GM23338 (cell line): Measurements from ENCODE around the gene ARRDC1. TPM values are rescaled to one million over a fixed set of nuclear protein-coding genes. Genes with fewer than 3 reads are reported as not detected.

ENCODE experiments used
- ATAC-seq: fragments of 200-7000 bp; cut with Tn5 transposase; 3 replicates; pipeline ENCODE4 v1.9.1; 2020
- DNase-seq: peaks from one replicate; pipeline ENCODE4 v3.0.0-alpha.2; 2015; ENCODE audit warnings: low spot score
- H2AFZ ChIP-seq: fragments of 200-600 bp; sonication (generic); 2 replicates; pipeline ENCODE4 v1.8.0; 2016; ENCODE audit warnings: antibody characterized with exemption, mild to moderate bottlenecking, moderate library complexity
- H3F3A ChIP-seq: fragments of 200-600 bp; sonication (generic); replicated peaks from 2 replicates; pipeline ENCODE4 v1.8.0; 2017; ENCODE audit warnings: antibody characterized with exemption, mixed run types, low read depth
- H3K27ac ChIP-seq: fragments of 200-600 bp; sonication (generic); 2 replicates; pipeline ENCODE4 v1.6.1; 2016; ENCODE audit warnings: low read depth
- H3K27me3 ChIP-seq: fragments of 200-600 bp; sonication (generic); 2 replicates; pipeline ENCODE4 v1.8.0; 2016; ENCODE audit warnings: mild to moderate bottlenecking, mixed run types, moderate library complexity; ENCODE audit not compliant: insufficient read depth
- H3K36me3 ChIP-seq: fragments of 200-600 bp; sonication (generic); 2 replicates; pipeline ENCODE4 v1.8.0; 2016; ENCODE audit warnings: mild to moderate bottlenecking; ENCODE audit not compliant: insufficient read depth
- H3K4me1 ChIP-seq: fragments of 200-600 bp; sonication (generic); 2 replicates; pipeline ENCODE4 v1.8.0; 2016; ENCODE audit warnings: mild to moderate bottlenecking, moderate library complexity; ENCODE audit not compliant: insufficient read depth
- H3K4me2 ChIP-seq: fragments of 200-600 bp; sonication (generic); 2 replicates; pipeline ENCODE4 v1.7.1; 2017; ENCODE audit warnings: mixed run types
- H3K4me3 ChIP-seq: fragments of 200-600 bp; sonication (generic); 2 replicates; pipeline ENCODE4 v1.6.1; 2016; ENCODE audit warnings: mixed run types
- H3K79me2 ChIP-seq: fragments of 200-600 bp; sonication (generic); replicated peaks from 2 replicates; pipeline ENCODE4 v1.8.0; 2017; ENCODE audit warnings: mild to moderate bottlenecking; ENCODE audit not compliant: insufficient read depth
- H3K9me2 ChIP-seq: fragments of 200-600 bp; sonication (generic); 2 replicates; pipeline ENCODE4 v1.8.0; 2017; ENCODE audit not compliant: insufficient read depth
- H4K20me1 ChIP-seq: fragments of 200-600 bp; sonication (generic); replicated peaks from 2 replicates; pipeline ENCODE4 v1.8.0; 2017; ENCODE audit warnings: mild to moderate bottlenecking; ENCODE audit not compliant: insufficient read depth
- H3K27ac Mint-ChIP-seq: 2 replicates; pipeline ENCODE4 v1.8.0; 2020; ENCODE audit warnings: inconsistent platforms, mild to moderate bottlenecking, moderate library complexity, mixed read lengths
- H3K27me3 Mint-ChIP-seq: 3 replicates; pipeline ENCODE4 v1.8.0; 2022; ENCODE audit warnings: low read depth, mild to moderate bottlenecking, moderate library complexity, mixed read lengths, inconsistent platforms; ENCODE audit not compliant: insufficient read depth, poor library complexity
- H3K36me3 Mint-ChIP-seq: 3 replicates; pipeline ENCODE4 v1.8.0; 2021; ENCODE audit warnings: low read depth, mild to moderate bottlenecking, inconsistent platforms, moderate library complexity, mixed read lengths
- H3K4me1 Mint-ChIP-seq: 3 replicates; pipeline ENCODE4 v1.8.0; 2020; ENCODE audit warnings: mild to moderate bottlenecking, inconsistent platforms, mixed read lengths
- H3K4me3 Mint-ChIP-seq: 3 replicates; pipeline ENCODE4 v1.8.0; 2021; ENCODE audit warnings: moderate library complexity, mild to moderate bottlenecking, inconsistent platforms, mixed read lengths
- H3K9me3 Mint-ChIP-seq: 3 replicates; pipeline ENCODE4 v1.8.0; 2020; ENCODE audit warnings: moderate library complexity, mild to moderate bottlenecking, inconsistent platforms, mixed read lengths
- CREB1 ChIP-seq: fragments of 250-450 bp; sonication (Bioruptor Pico); IDR thresholded peaks from 2 replicates; pipeline ENCODE4 v1.5.0; 2020; ENCODE audit warnings: low read depth, mild to moderate bottlenecking, moderate library complexity
- EZH2 ChIP-seq: fragments of 200-600 bp; sonication (generic); IDR thresholded peaks from one replicate; pipeline ENCODE4 v1.8.0; 2017; ENCODE audit warnings: antibody characterized with exemption, mild to moderate bottlenecking, low read depth; ENCODE audit not compliant: unreplicated experiment
- EZH2phosphoT487 ChIP-seq: fragments of 200-600 bp; sonication (generic); IDR thresholded peaks from one replicate; pipeline ENCODE4 v1.8.1; 2018; ENCODE audit warnings: antibody characterized with exemption; ENCODE audit not compliant: unreplicated experiment
- JUNB ChIP-seq: IDR thresholded peaks from one replicate; pipeline ENCODE4 v1.6.1; 2016; ENCODE audit warnings: antibody characterized with exemption; ENCODE audit not compliant: unreplicated experiment
- NANOG ChIP-seq: IDR thresholded peaks from 2 replicates; pipeline ENCODE4 v1.6.1; 2016; ENCODE audit warnings: antibody characterized with exemption, borderline replicate concordance
- POLR2AphosphoS5 ChIP-seq: IDR thresholded peaks from 2 replicates; pipeline ENCODE4 v1.6.1; 2016; ENCODE audit warnings: antibody characterized with exemption, low read depth
- STAT1 ChIP-seq: IDR thresholded peaks from one replicate; pipeline ENCODE4 v1.6.1; 2016; ENCODE audit warnings: antibody characterized with exemption; ENCODE audit not compliant: unreplicated experiment
- ZNF114 ChIP-seq: fragments of 250-450 bp; sonication (Bioruptor Pico); IDR thresholded peaks from 2 replicates; pipeline ENCODE4 v1.5.0; 2020; ENCODE audit warnings: mild to moderate bottlenecking, moderate library complexity
- ZNF331 ChIP-seq: fragments of 250-450 bp; sonication (Bioruptor Pico); IDR thresholded peaks from 2 replicates; pipeline ENCODE4 v1.5.0; 2020; ENCODE audit warnings: low read depth, mild to moderate bottlenecking, moderate library complexity
- polyA plus RNA-seq: library from polyadenylated mRNA; unstranded; fragments of >200 nt; fragmentation: Nextera tagmentation; extraction: Ambion mirVana; gene quantifications from 2 replicates; pipeline ENCODE4 v1.2.1, GENCODE V29; 2016
- total RNA-seq: library from RNA; depleted of rRNA; stranded (reverse); fragments of >200 nt; shearing (Covaris generic); gene quantifications from 2 replicates; pipeline ENCODE4 v1.2.3, GENCODE V29; 2014
- TF ChIP-seq, protein P1 (sequence below): IDR thresholded peaks from one replicate; pipeline ENCODE4 v1.6.1; 2018; ENCODE audit warnings: antibody characterized with exemption; ENCODE audit not compliant: unreplicated experiment
- TF ChIP-seq, protein P2 (sequence below): IDR thresholded peaks from 2 replicates; pipeline ENCODE4 v1.6.1; 2016; ENCODE audit warnings: antibody characterized with exemption
- TF ChIP-seq, protein P3 (sequence below), 2 experiments: fragments of 200-600 bp in 1 of 2; sonication (generic) in 1 of 2; conservative IDR thresholded peaks; 2 replicates each; pipeline versions ENCODE4 v1.5.1 to v1.6.1; 2016 to 2017; ENCODE audit warnings: antibody characterized with exemption in 2 of 2, low read depth in 2 of 2, mild to moderate bottlenecking in 2 of 2, moderate library complexity in 1 of 2
- TF ChIP-seq, protein P4 (sequence below): fragments of 250-450 bp; sonication (Bioruptor Pico); IDR thresholded peaks from 2 replicates; pipeline ENCODE4 v1.5.0; 2020; ENCODE audit warnings: mild to moderate bottlenecking, moderate library complexity

Gene ARRDC1
- total and polyA plus RNA-seq, 2 experiments from 2014 or later: 36.6 to 63.8 TPM

DNA sequence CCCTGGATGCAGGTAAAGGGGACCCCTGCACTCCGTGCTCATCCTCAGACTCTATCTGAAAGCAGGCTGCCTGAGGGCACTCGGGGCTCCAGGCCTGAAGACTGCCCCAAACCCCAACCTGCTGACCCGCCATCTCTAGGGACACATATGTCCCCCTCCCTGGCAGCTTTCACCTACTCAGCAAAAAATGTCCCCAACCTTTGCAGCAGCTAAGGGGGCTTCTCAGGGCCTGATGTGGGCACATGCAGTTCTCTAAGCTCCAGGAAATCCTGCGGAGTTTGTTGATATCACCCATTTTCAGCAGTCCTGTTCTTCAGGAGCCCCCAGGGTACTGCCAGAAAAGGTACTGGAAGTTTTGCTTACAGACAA lies 24.5 kb upstream of the ARRDC1 start:
- H3K4me1 Mint-ChIP-seq: peaks cover 31% of the 10 kb centered on the region
- Histone ChIP-seq H3K4me1 (peaks cover 20% of the 10 kb centered on the region), H3K36me3 (peaks cover 10% of the 10 kb centered on the region; the same call in 1 of the 2 replicates), H4K20me1 (peaks cover 15% of the 10 kb centered on the region), H3K27me3 (no peaks in the 10 kb centered on the region), H3K27ac (no peak overlapping the region), H3K4me2 (no peak overlapping the region), H2AFZ (no peak overlapping the region), H3K79me2 (peaks cover 35% of the 10 kb centered on the region), H3K4me3 (no peak overlapping the region), H3K9me2 (no peaks in the 10 kb centered on the region), H3F3A (peaks cover 24% of the 10 kb centered on the region; the same call in 1 of the 2 replicates)
- DNase-seq (no peak), ATAC-seq (no peak)
- no peak overlapping the region for H3K4me3 Mint-ChIP-seq
- no peaks in the 10 kb centered on the region for H3K9me3 Mint-ChIP-seq
- TF ChIP-seq ZNF331 (CRISPR knock-in tag) (no peak), JUNB (no peak), STAT1 (no peak), POLR2AphosphoS5 (no peak), ZNF114 (no peak), NANOG (no peak), EZH2phosphoT487 (no peak), EZH2 (no peak), CREB1 (no peak)
- TF ChIP-seq, protein P1, sequence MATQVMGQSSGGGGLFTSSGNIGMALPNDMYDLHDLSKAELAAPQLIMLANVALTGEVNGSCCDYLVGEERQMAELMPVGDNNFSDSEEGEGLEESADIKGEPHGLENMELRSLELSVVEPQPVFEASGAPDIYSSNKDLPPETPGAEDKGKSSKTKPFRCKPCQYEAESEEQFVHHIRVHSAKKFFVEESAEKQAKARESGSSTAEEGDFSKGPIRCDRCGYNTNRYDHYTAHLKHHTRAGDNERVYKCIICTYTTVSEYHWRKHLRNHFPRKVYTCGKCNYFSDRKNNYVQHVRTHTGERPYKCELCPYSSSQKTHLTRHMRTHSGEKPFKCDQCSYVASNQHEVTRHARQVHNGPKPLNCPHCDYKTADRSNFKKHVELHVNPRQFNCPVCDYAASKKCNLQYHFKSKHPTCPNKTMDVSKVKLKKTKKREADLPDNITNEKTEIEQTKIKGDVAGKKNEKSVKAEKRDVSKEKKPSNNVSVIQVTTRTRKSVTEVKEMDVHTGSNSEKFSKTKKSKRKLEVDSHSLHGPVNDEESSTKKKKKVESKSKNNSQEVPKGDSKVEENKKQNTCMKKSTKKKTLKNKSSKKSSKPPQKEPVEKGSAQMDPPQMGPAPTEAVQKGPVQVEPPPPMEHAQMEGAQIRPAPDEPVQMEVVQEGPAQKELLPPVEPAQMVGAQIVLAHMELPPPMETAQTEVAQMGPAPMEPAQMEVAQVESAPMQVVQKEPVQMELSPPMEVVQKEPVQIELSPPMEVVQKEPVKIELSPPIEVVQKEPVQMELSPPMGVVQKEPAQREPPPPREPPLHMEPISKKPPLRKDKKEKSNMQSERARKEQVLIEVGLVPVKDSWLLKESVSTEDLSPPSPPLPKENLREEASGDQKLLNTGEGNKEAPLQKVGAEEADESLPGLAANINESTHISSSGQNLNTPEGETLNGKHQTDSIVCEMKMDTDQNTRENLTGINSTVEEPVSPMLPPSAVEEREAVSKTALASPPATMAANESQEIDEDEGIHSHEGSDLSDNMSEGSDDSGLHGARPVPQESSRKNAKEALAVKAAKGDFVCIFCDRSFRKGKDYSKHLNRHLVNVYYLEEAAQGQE: no peak
- TF ChIP-seq, protein P2, sequence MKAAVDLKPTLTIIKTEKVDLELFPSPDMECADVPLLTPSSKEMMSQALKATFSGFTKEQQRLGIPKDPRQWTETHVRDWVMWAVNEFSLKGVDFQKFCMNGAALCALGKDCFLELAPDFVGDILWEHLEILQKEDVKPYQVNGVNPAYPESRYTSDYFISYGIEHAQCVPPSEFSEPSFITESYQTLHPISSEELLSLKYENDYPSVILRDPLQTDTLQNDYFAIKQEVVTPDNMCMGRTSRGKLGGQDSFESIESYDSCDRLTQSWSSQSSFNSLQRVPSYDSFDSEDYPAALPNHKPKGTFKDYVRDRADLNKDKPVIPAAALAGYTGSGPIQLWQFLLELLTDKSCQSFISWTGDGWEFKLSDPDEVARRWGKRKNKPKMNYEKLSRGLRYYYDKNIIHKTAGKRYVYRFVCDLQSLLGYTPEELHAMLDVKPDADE: no peak
- TF ChIP-seq, protein P3, sequence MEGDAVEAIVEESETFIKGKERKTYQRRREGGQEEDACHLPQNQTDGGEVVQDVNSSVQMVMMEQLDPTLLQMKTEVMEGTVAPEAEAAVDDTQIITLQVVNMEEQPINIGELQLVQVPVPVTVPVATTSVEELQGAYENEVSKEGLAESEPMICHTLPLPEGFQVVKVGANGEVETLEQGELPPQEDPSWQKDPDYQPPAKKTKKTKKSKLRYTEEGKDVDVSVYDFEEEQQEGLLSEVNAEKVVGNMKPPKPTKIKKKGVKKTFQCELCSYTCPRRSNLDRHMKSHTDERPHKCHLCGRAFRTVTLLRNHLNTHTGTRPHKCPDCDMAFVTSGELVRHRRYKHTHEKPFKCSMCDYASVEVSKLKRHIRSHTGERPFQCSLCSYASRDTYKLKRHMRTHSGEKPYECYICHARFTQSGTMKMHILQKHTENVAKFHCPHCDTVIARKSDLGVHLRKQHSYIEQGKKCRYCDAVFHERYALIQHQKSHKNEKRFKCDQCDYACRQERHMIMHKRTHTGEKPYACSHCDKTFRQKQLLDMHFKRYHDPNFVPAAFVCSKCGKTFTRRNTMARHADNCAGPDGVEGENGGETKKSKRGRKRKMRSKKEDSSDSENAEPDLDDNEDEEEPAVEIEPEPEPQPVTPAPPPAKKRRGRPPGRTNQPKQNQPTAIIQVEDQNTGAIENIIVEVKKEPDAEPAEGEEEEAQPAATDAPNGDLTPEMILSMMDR (conservative IDR thresholded peaks at IDR 0.05; ENCODE audit: low read depth in 2 of 2): no peak
- TF ChIP-seq, protein P4, sequence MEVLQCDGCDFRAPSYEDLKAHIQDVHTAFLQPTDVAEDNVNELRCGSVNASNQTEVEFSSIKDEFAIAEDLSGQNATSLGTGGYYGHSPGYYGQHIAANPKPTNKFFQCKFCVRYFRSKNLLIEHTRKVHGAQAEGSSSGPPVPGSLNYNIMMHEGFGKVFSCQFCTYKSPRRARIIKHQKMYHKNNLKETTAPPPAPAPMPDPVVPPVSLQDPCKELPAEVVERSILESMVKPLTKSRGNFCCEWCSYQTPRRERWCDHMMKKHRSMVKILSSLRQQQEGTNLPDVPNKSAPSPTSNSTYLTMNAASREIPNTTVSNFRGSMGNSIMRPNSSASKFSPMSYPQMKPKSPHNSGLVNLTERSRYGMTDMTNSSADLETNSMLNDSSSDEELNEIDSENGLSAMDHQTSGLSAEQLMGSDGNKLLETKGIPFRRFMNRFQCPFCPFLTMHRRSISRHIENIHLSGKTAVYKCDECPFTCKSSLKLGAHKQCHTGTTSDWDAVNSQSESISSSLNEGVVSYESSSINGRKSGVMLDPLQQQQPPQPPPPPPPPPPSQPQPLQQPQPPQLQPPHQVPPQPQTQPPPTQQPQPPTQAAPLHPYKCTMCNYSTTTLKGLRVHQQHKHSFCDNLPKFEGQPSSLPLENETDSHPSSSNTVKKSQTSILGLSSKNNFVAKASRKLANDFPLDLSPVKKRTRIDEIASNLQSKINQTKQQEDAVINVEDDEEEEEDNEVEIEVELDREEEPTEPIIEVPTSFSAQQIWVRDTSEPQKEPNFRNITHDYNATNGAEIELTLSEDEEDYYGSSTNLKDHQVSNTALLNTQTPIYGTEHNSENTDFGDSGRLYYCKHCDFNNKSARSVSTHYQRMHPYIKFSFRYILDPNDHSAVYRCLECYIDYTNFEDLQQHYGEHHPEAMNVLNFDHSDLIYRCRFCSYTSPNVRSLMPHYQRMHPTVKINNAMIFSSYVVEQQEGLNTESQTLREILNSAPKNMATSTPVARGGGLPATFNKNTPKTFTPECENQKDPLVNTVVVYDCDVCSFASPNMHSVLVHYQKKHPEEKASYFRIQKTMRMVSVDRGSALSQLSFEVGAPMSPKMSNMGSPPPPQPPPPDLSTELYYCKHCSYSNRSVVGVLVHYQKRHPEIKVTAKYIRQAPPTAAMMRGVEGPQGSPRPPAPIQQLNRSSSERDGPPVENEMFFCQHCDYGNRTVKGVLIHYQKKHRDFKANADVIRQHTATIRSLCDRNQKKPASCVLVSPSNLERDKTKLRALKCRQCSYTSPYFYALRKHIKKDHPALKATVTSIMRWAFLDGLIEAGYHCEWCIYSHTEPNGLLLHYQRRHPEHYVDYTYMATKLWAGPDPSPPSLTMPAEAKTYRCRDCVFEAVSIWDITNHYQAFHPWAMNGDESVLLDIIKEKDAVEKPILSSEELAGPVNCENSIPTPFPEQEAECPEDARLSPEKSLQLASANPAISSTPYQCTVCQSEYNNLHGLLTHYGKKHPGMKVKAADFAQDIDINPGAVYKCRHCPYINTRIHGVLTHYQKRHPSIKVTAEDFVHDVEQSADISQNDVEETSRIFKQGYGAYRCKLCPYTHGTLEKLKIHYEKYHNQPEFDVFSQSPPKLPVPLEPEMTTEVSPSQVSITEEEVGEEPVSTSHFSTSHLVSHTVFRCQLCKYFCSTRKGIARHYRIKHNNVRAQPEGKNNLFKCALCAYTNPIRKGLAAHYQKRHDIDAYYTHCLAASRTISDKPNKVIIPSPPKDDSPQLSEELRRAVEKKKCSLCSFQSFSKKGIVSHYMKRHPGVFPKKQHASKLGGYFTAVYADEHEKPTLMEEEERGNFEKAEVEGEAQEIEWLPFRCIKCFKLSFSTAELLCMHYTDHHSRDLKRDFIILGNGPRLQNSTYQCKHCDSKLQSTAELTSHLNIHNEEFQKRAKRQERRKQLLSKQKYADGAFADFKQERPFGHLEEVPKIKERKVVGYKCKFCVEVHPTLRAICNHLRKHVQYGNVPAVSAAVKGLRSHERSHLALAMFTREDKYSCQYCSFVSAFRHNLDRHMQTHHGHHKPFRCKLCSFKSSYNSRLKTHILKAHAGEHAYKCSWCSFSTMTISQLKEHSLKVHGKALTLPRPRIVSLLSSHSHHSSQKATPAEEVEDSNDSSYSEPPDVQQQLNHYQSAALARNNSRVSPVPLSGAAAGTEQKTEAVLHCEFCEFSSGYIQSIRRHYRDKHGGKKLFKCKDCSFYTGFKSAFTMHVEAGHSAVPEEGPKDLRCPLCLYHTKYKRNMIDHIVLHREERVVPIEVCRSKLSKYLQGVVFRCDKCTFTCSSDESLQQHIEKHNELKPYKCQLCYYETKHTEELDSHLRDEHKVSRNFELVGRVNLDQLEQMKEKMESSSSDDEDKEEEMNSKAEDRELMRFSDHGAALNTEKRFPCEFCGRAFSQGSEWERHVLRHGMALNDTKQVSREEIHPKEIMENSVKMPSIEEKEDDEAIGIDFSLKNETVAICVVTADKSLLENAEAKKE (CRISPR knock-in tag): no peak
- peaks cover 58% of the 10 kb centered on the region for H3K36me3 Mint-ChIP-seq
- no peak overlapping the region for H3K27ac Mint-ChIP-seq
- peaks cover 29% of the 10 kb centered on the region for H3K27me3 Mint-ChIP-seq
